Mucosa of descending colon (tissue), 3 donors: ENCODE data around the gene ZACN. TPM values are rescaled to one million over a fixed set of nuclear protein-coding genes. Genes with fewer than 3 reads are reported as not detected.

ENCODE experiments used
- ATAC-seq: fragments of 200-7000 bp; cut with Tn5 transposase; one replicate; pipeline ENCODE4 v1.9.1; 2020; ENCODE audit warnings: mild to moderate bottlenecking, moderate library complexity
- DNase-seq, 3 donors: peaks; one replicate each; pipeline ENCODE4 v3.0.0-alpha.2; 2020
- H3K36me3 ChIP-seq: fragments of 200-600 bp; one replicate; pipeline ENCODE4 v1.8.0; 2021; ENCODE audit warnings: low read depth, mild to moderate bottlenecking
- H3K4me1 ChIP-seq: fragments of 200-600 bp; one replicate; pipeline ENCODE4 v1.8.0; 2021; ENCODE audit warnings: low read depth, mild to moderate bottlenecking
- H3K4me3 ChIP-seq: fragments of 200-600 bp; one replicate; pipeline ENCODE4 v1.8.0; 2021; ENCODE audit warnings: mild to moderate bottlenecking
- H3K9me3 ChIP-seq: fragments of 200-600 bp; one replicate; pipeline ENCODE4 v1.8.0; 2021; ENCODE audit warnings: mild to moderate bottlenecking
- intact Hi-C, 2 donors: fragments of 100-400 bp; cut with DNase I in 1 of 2; cut with micrococcal nuclease in 1 of 2; formaldehyde crosslinking; loops; one replicate each; pipeline versions ENCODE4 v1.11.0 to v1.11.1; 2022; cut with DNase I, micrococcal nuclease
- total RNA-seq, 3 donors: library from RNA; stranded (reverse); fragmentation: NEBNext Ultra II Directional in 2 of 3; extraction: Animal tissue kit (Norgen Biotek cat#: 25700) in 2 of 3; gene quantifications; one replicate each; pipeline versions ENCODE4 v1.2.1 to v1.2.4, GENCODE V29; 2021 to 2023
- TF ChIP-seq, protein P1 (sequence below): fragments of 200-600 bp; IDR thresholded peaks from one replicate; pipeline ENCODE4 v1.8.0; 2022; ENCODE audit warnings: antibody characterized with exemption, mild to moderate bottlenecking
- donor health status: DM: no; HTN: no; CAD: no; lungs with moderate emphysema.
- donor health status: DM: no; HTN: no; CAD: no.
- donor health status: DM: no; HTN: yes; CAD: no.

Gene ZACN
- total RNA-seq, 3 donors from 2014 or later = 1.4 TPM; not detected in 2

- DNase-seq = no peak
- Histone ChIP-seq H3K4me3 (no peak overlapping the region), H3K9me3 (no peaks in the 10 kb centered on the region), H3K36me3 (no peaks in the 10 kb centered on the region), H3K4me1 (no peaks in the 10 kb centered on the region)
- intact Hi-C loops = loop anchor here (5.0 to 10.0 kb wide), 4 partner anchors 60 to 175 kb away; no protein-coding TSS in a partner anchor
- ATAC-seq = peak; percentile 13
- TF ChIP-seq, protein P1, sequence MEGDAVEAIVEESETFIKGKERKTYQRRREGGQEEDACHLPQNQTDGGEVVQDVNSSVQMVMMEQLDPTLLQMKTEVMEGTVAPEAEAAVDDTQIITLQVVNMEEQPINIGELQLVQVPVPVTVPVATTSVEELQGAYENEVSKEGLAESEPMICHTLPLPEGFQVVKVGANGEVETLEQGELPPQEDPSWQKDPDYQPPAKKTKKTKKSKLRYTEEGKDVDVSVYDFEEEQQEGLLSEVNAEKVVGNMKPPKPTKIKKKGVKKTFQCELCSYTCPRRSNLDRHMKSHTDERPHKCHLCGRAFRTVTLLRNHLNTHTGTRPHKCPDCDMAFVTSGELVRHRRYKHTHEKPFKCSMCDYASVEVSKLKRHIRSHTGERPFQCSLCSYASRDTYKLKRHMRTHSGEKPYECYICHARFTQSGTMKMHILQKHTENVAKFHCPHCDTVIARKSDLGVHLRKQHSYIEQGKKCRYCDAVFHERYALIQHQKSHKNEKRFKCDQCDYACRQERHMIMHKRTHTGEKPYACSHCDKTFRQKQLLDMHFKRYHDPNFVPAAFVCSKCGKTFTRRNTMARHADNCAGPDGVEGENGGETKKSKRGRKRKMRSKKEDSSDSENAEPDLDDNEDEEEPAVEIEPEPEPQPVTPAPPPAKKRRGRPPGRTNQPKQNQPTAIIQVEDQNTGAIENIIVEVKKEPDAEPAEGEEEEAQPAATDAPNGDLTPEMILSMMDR = no peak
Observed at GRCh38 chr17:76121932-76122430, 43.0 kb downstream of the ZACN start.

DNA sequence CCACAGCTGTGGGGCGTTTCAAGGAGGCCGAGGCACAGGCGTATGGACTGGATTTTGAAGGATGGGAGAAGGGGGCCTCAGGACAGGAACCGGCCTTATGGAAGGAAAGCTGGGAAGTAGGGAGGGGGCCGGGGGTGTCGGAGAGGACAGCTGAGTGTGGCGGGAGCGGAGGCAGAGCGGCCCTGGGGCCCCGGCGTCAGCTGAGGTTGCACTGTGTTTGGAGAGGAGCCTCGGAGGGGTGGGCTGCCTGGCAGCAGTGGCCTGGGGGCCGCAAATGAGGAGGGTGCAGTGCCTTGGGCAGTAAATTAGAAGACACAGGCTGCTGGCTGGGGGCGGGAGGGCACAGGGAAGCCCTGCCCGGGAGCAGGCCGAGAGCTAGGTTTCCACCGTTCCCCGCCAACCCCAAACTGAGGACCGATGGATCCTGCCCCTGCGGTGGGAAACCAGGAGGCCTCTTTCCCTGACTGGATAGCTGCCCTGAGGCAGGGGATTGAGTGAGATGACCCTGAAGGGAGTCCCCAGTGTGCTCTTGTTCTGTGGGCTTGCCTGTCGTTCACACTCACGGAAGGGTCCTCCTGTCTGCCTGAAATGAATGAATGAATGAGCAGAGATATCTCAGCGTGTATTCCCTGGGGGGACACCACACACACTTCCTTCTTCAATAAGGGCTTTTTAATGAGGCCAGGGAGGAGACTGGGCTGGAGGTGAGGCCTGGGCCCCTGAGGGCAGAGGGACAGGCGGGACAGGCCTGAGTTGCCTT is 43.6 kb downstream of the ZACN start:
- H3K4me1 ChIP-seq = no peaks in the 10 kb centered on the region
- no peak for DNase-seq
- no peaks in the 10 kb centered on the region for H3K36me3 ChIP-seq
- ATAC-seq = no peak
- no peak overlapping the region for H3K4me3 ChIP-seq
- intact Hi-C loops = loop anchor here (5.0 to 10.0 kb wide), 4 partner anchors 60 to 175 kb away; no protein-coding TSS in a partner anchor
- TF ChIP-seq, protein P1 = no peak
- H3K9me3 ChIP-seq = no peaks in the 10 kb centered on the region

- no peak for ATAC-seq
- DNase-seq = no peak
- no peaks in the 10 kb centered on the region for H3K4me1 ChIP-seq
- intact Hi-C loops = loop anchor here (5.0 to 10.0 kb wide), 4 partner anchors 59 to 174 kb away; no protein-coding TSS in a partner anchor
- H3K36me3 ChIP-seq = no peaks in the 10 kb centered on the region
- no peak overlapping the region for H3K4me3 ChIP-seq
- TF ChIP-seq, protein P1 = no peak
- no peaks in the 10 kb centered on the region for H3K9me3 ChIP-seq
Observed at GRCh38 chr17:76123191-76123499, 44.2 kb downstream of the ZACN start.

DNA sequence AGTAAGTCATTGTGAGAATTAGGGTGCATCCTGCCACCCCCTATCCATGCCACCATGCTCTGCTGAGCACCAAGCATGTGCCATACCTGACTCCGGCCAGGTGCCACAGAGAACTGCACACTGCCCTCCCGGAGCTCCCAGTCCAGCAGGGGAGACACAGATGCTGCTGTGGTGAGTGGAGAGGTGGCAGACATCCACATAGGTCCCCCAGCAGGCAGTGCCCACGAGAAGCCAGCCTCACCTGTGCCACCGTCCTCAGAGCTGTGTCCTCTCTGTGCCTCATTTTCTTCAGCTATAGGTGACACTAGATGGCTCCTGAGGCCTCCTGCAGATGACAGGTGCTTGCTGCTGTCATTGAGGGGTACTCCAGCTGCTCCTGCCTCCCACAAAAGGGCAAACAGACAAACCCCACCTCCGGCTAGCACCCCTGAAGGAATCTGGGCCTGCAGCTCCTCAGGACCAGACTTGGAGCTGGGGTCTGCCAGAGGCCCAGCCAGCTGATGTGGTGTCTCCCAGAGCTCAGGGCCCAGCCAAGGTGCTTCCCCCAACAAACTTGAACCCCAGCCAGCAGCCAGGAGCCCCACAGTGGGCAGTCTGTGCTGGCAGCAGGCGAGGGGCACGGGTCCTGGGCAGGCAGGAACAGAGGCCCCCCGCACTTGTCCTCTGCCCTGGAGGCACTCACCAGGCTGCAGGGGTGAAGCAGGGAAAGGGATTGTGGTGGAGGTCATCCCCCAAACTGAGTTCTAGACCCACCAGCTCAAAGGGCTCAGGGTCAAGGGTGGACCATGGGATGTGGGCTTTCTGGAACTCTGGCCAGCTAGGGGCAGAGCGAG is 45.0 kb downstream of the ZACN start:
- Histone ChIP-seq H3K36me3 (no peaks in the 10 kb centered on the region), H3K9me3 (no peaks in the 10 kb centered on the region), H3K4me1 (no peaks in the 10 kb centered on the region), H3K4me3 (no peak overlapping the region)
- intact Hi-C loops = loop anchor here (5.0 to 10.0 kb wide), 4 partner anchors 58 to 173 kb away; no protein-coding TSS in a partner anchor
- DNase-seq = no peak
- no peak for ATAC-seq
- TF ChIP-seq, protein P1 = no peak

DNA sequence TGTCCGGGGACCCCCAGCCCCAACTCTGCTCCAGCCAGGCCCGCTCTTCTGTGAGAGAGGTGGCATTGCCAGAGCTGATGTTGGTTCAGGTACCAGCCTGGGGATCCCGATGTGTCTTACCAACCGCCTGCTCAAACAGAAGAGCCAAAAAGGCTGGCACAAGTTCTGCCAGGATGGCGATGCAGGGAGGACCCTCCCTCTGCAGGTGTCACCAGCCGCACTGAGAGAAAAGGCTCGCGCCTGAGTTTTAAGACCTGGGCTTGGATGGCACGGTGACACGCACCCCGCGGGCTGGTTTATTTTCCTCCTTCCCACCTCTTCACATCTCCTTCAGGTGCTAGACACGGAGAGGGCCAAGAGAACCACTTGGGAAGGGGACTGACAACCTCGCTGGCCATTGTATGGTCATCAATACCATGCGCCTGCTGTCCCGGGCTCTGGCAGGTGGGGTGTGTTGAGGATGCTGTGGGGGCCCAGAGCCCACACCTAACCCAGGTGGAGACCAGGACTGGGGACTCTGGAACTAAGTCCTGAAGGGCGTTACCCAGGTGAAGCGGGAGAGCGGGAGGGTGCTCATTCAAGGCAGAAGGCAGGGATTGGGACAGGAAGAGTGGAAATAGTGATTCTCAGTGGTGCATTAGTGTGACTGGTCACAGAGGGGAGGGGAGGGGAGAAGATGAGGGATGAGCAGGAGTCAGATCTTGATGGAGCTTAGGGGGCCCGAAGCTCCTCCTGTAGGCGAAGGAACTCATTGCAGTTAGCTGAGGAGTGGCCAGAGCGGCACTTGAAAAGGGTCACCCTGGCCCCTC is 45.8 kb downstream of the ZACN start:
- intact Hi-C loops = loop anchor here (5.0 to 10.0 kb wide), 4 partner anchors 58 to 173 kb away; no protein-coding TSS in a partner anchor
- no peak for ATAC-seq
- H3K4me1 ChIP-seq = no peaks in the 10 kb centered on the region

More for the DNA sequence above, 45.8 kb downstream of the ZACN start:
- no peak for DNase-seq
- TF ChIP-seq, protein P1 = no peak
- Histone ChIP-seq H3K4me3 (no peak overlapping the region), H3K9me3 (no peaks in the 10 kb centered on the region), H3K36me3 (no peaks in the 10 kb centered on the region)
